AG09309 (cell line): ENCODE measurements around the gene NOXA1.

Source experiments
- DNase-seq: peaks from one replicate; pipeline ENCODE4 v3.0.0-alpha.2; 2010; ENCODE audit warnings: low read depth
- H3K4me3 ChIP-seq: 2 replicates; pipeline ENCODE4 v1.5.1; 2011; ENCODE audit warnings: mild to moderate bottlenecking, low read depth, low read length, moderate library complexity; ENCODE audit not compliant: control insufficient read depth
- CTCF ChIP-seq: IDR thresholded peaks from 2 replicates; pipeline ENCODE4 v1.5.1; 2011; ENCODE audit warnings: mild to moderate bottlenecking, low read depth, low read length, inconsistent platforms; ENCODE audit not compliant: insufficient read depth, control insufficient read depth; ENCODE audit errors: missing control alignments

Gene NOXA1

GRCh38 chr9:137445275-137445807 lies 22.1 kb downstream of the NOXA1 start:
- DNase-seq = peak; percentile 18
- peak; percentile 88 for TF ChIP-seq CTCF
- no peak overlapping the region for H3K4me3 ChIP-seq

- DNase-seq = no peak
Observed at GRCh38 chr9:137445930-137446431, 22.8 kb downstream of the NOXA1 start.

GRCh38 chr9:137446851-137447471 lies 23.8 kb downstream of the NOXA1 start:
- no peak overlapping the region for H3K4me3 ChIP-seq
- no peak for TF ChIP-seq CTCF
- DNase-seq = peak; percentile 18

More at GRCh38 chr9:137445930-137446431, 22.8 kb downstream of the NOXA1 start:
- no peak overlapping the region for H3K4me3 ChIP-seq
- no peak for TF ChIP-seq CTCF

GRCh38 chr9:137447722-137448601 lies 24.8 kb downstream of the NOXA1 start:
- H3K4me3 ChIP-seq = no peak overlapping the region
- DNase-seq = no peak
- TF ChIP-seq CTCF = no peak

- TF ChIP-seq CTCF = no peak
- DNase-seq = no peak
- no peak overlapping the region for H3K4me3 ChIP-seq
Observed at GRCh38 chr9:137448602-137448962, 25.4 kb downstream of the NOXA1 start.

GRCh38 chr9:137449081-137449844 lies 26.1 kb downstream of the NOXA1 start:
- H3K4me3 ChIP-seq = no peak overlapping the region
- DNase-seq = no peak
- no peak for TF ChIP-seq CTCF
